ENCODE results near the gene PTPRJ.

The PTPRJ gene

GRCh38 chr11:48041877-48042695 is 61.7 kb downstream of the PTPRJ start:
- no peak for DNase-seq (ENCODE audit: extremely low spot score)
- TF ChIP-seq FOXA1 (IDR thresholded peaks at IDR 0.05) (no peak), SUZ12 (IDR thresholded peaks at IDR 0.05) (no peak), CTBP1 (IDR thresholded peaks at IDR 0.05; ENCODE audit: borderline replicate concordance) (no peak), FOXM1 (IDR thresholded peaks at IDR 0.05; ENCODE audit: borderline replicate concordance) (no peak), SP1 (IDR thresholded peaks at IDR 0.05) (no peak)
- CTCF ChIA-PET: interaction anchor here (1.0 kb wide), 1 partner anchor 9 kb away, joined by 4 read pairs; no protein-coding TSS in a partner anchor
- POLR2A ChIA-PET: interaction anchor here (0.7 to 1.1 kb wide), 2 partner anchors 9 to 22 kb away, joined by 3 read pairs; no protein-coding TSS in a partner anchor

- ChIA-PET CTCF (no interaction called here), POLR2A (interaction anchor here (1.1 kb wide), 1 partner anchor 10 kb away, joined by 3 read pairs; no protein-coding TSS in a partner anchor)
- TF ChIP-seq BHLHE40 (IDR thresholded peaks at IDR 0.05; ENCODE audit: borderline replicate concordance) (no peak), L3MBTL2 (conservative IDR thresholded peaks at IDR 0.05) (no peak), TARDBP (IDR thresholded peaks at IDR 0.05) (no peak), ARNT (IDR thresholded peaks at IDR 0.05) (no peak), ZNF384 (IDR thresholded peaks at IDR 0.05) (no peak), ELF4 (IDR thresholded peaks at IDR 0.05) (no peak), FOXM1 (IDR thresholded peaks at IDR 0.05; ENCODE audit: borderline replicate concordance) (no peak), PKNOX1 (IDR thresholded peaks at IDR 0.05) (no peak), SUZ12 (IDR thresholded peaks at IDR 0.05) (no peak), FOXK2 (IDR thresholded peaks at IDR 0.05) (no peak), CTBP1 (IDR thresholded peaks at IDR 0.05; ENCODE audit: borderline replicate concordance) (no peak)
- no peak for DNase-seq (ENCODE audit: extremely low spot score)
Observed at GRCh38 chr11:48043111-48043990, 63.0 kb downstream of the PTPRJ start.

GRCh38 chr11:48043991-48044512 is 63.7 kb downstream of the PTPRJ start:
- TF ChIP-seq TARDBP (IDR thresholded peaks at IDR 0.05) (no peak), FOXM1 (IDR thresholded peaks at IDR 0.05; ENCODE audit: borderline replicate concordance) (no peak), NFRKB (IDR thresholded peaks at IDR 0.05) (no peak), PKNOX1 (IDR thresholded peaks at IDR 0.05) (no peak), ARNT (IDR thresholded peaks at IDR 0.05) (no peak), SUZ12 (IDR thresholded peaks at IDR 0.05) (no peak), FOXA1 (IDR thresholded peaks at IDR 0.05) (no peak), CTBP1 (IDR thresholded peaks at IDR 0.05; ENCODE audit: borderline replicate concordance) (no peak), LEF1 (IDR thresholded peaks at IDR 0.05; ENCODE audit: borderline replicate concordance) (no peak)
- ChIA-PET POLR2A (no interaction called here), CTCF (no interaction called here)
- no peak for DNase-seq (ENCODE audit: extremely low spot score)

- no peak for TF ChIP-seq CTBP1 (IDR thresholded peaks at IDR 0.05; ENCODE audit: borderline replicate concordance)
- no peak for TF ChIP-seq HDGF (IDR thresholded peaks at IDR 0.05; ENCODE audit: borderline replicate concordance)
- TF ChIP-seq ELF4 (IDR thresholded peaks at IDR 0.05): no peak
- TF ChIP-seq FOXM1 (IDR thresholded peaks at IDR 0.05; ENCODE audit: borderline replicate concordance): no peak
- CTCF ChIA-PET: no interaction called here
- DNase-seq (ENCODE audit: extremely low spot score): no peak
- POLR2A ChIA-PET: no interaction called here
Observed at GRCh38 chr11:48044577-48044976, 64.2 kb downstream of the PTPRJ start.

GRCh38 chr11:48045536-48045935 is 65.2 kb downstream of the PTPRJ start:
- ChIA-PET CTCF (interaction anchor here (0.6 kb wide), 1 partner anchor 12 kb away, joined by 5 read pairs; no protein-coding TSS in a partner anchor), POLR2A (interaction anchor here (1.4 kb wide), 1 partner anchor 9 kb away, joined by 4 read pairs; no protein-coding TSS in a partner anchor)
- no peak for DNase-seq (ENCODE audit: extremely low spot score)
- no peak for TF ChIP-seq TARDBP (IDR thresholded peaks at IDR 0.05)
- TF ChIP-seq SP1 (IDR thresholded peaks at IDR 0.05): no peak
- TF ChIP-seq CTBP1 (IDR thresholded peaks at IDR 0.05; ENCODE audit: borderline replicate concordance): no peak
- no peak for TF ChIP-seq ARNT (IDR thresholded peaks at IDR 0.05)
- no peak for TF ChIP-seq FOXK2 (IDR thresholded peaks at IDR 0.05)
- TF ChIP-seq SUZ12 (IDR thresholded peaks at IDR 0.05): no peak
- TF ChIP-seq NFRKB (IDR thresholded peaks at IDR 0.05): no peak
- no peak for TF ChIP-seq FOXA1 (IDR thresholded peaks at IDR 0.05)
- TF ChIP-seq ZNF384 (IDR thresholded peaks at IDR 0.05): no peak
- no peak for TF ChIP-seq HDGF (IDR thresholded peaks at IDR 0.05; ENCODE audit: borderline replicate concordance)
- no peak for TF ChIP-seq FOXM1 (IDR thresholded peaks at IDR 0.05; ENCODE audit: borderline replicate concordance)
- no peak for TF ChIP-seq ELF4 (IDR thresholded peaks at IDR 0.05)
- no peak for TF ChIP-seq BHLHE40 (IDR thresholded peaks at IDR 0.05; ENCODE audit: borderline replicate concordance)
- no peak for TF ChIP-seq PKNOX1 (IDR thresholded peaks at IDR 0.05)
- no peak for TF ChIP-seq L3MBTL2 (conservative IDR thresholded peaks at IDR 0.05)
- TF ChIP-seq LEF1 (IDR thresholded peaks at IDR 0.05; ENCODE audit: borderline replicate concordance): no peak

Measured in HEK293T (cell line).